GM18511 (cell line): Measurements from ENCODE around the gene CDKN1C.
"Not testable (repeated sequence)": the region's sequence is repeated elsewhere in the genome, so short reads cannot be mapped to it uniquely, and the experiment has no call there.

ENCODE experiments used
- ATAC-seq: cut with Tn5 transposase; IDR thresholded peaks from one replicate; pipeline ENCODE4 v1.9.1; 2021; ENCODE audit warnings: mild to moderate bottlenecking, moderate library complexity; ENCODE audit not compliant: unreplicated experiment

Gene CDKN1C

GRCh38 chr11:2909133-2909902, 23.7 kb upstream of the CDKN1C start:
- ATAC-seq, result no peak

- ATAC-seq, result no peak
Observed at GRCh38 chr11:2908130-2908529, 22.6 kb upstream of the CDKN1C start.

GRCh38 chr11:2905299-2905698, 19.7 kb upstream of the CDKN1C start:
- ATAC-seq, result not testable (repeated sequence)

- no peak for ATAC-seq
Observed at GRCh38 chr11:2904153-2905052, 18.8 kb upstream of the CDKN1C start.

GRCh38 chr11:2903672-2904011, 18.1 kb upstream of the CDKN1C start:
- ATAC-seq, result no peak

GRCh38 chr11:2902784-2903671, 17.5 kb upstream of the CDKN1C start:
- peak; percentile 6 for ATAC-seq

GRCh38 chr11:2901854-2902783, 16.5 kb upstream of the CDKN1C start:
- peak; percentile 98 for ATAC-seq

GRCh38 chr11:2901196-2901796, 15.7 kb upstream of the CDKN1C start:
- no peak for ATAC-seq

- no peak for ATAC-seq
Observed at GRCh38 chr11:2899080-2899783, 13.7 kb upstream of the CDKN1C start.

- ATAC-seq, result peak; percentile 30
Observed at GRCh38 chr11:2898366-2899079, 12.9 kb upstream of the CDKN1C start.

- ATAC-seq, result no peak
Observed at GRCh38 chr11:2897048-2897447, 11.5 kb upstream of the CDKN1C start.

GRCh38 chr11:2896047-2896446, 10.5 kb upstream of the CDKN1C start:
- ATAC-seq, result no peak

- no peak for ATAC-seq
Observed at GRCh38 chr11:2893935-2894334, 8.4 kb upstream of the CDKN1C start.

GRCh38 chr11:2892967-2893528, 7.5 kb upstream of the CDKN1C start:
- peak; percentile 16 for ATAC-seq

- ATAC-seq, result peak; percentile 56
Observed at GRCh38 chr11:2892215-2892966, 6.8 kb upstream of the CDKN1C start.

- no peak for ATAC-seq
Observed at GRCh38 chr11:2891326-2892214, 6.0 kb upstream of the CDKN1C start.
